ENCODE data around the gene THSD7A.

Gene THSD7A

DNA sequence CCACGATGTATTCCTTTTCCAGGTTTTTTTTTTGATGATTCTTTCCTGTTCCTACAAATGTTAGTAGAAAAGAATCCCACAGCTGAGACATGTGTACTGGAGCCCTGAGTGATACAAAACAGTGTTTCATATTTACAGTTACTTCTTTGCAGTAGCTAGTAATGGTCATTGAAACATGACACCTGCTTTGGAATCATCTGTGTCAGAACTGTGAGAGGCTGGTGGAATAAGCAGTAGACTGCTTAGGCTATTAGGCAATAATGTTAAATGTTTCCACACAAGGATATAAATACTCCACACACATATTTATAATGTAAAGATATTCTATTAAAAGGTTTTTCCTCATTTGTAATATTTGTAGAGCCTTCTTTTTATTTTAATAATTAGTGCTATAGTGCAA is 394.0 kb downstream of the THSD7A start:
- no peak for DNase-seq

DNA sequence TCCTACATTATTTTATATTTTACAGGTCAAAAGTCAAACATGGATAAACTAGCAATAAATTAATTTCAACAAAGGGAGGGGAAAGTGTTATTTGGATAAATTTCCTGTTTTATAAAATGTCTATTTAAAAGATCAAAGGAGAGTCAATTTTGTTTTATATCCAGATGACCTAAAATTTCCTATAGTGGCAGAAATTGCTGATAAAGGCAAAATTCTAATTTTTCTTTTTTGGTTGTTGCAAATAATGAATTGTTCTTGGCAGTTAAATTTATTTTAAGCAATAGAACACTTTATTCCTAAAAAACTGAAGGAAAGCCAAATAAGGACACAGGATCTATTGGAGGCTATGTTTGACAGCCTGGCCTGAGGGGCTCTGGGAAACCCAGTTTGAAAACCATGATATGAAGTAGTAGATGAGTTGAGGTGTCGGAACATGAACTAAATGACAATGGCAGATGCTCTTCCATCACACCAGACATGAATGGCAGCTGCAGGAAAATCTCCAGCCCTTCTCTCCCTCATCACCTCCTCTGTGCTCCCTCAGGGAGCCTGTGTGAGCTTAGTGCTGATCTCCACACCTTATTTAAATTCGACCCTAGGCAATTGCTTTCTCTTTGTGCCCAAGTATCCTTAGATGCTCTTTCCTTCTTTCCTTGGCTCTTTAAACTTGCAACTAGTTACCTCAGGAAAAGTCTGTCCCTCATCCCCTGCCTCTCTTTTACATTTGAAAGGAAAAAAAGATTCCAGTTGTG is 395.0 kb downstream of the THSD7A start:
- no peak for DNase-seq

DNA sequence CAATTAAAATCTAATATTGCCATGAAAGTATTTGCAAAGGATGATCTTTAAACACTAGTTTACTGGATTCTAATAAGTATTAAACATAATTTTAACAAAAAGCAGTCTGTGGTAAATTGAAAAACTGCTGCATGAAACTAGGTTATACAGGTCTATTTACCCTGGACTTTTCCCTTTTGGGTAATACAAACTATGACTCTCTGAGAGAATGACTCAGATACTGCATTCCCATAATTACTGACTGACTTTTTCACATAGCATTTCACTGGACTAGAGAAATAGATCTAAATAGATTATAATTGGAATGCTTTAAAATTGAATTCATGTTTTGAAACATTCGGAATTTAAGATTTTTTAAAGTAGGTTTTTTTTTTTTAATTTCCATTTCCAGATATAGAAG is 395.7 kb downstream of the THSD7A start:
- no peak for DNase-seq

DNA sequence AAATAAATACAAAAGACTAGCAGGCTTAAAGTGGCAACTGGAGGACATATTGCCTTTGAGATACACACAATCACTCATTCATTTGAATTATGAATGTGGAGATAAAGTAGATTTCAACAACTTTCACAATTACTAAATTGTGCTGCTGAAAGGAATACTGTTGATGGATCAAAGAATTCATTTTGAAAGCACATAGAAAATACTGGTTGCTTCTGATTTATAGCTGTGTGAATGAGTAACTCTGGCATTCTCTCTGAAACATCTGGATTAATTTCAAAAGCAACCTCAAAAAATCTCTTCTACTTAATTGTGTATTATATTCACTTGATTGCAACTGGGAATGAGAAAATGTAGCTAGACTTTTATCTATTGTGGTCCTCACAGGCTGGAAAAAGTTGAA is 397.6 kb downstream of the THSD7A start:
- no peak for DNase-seq

DNA sequence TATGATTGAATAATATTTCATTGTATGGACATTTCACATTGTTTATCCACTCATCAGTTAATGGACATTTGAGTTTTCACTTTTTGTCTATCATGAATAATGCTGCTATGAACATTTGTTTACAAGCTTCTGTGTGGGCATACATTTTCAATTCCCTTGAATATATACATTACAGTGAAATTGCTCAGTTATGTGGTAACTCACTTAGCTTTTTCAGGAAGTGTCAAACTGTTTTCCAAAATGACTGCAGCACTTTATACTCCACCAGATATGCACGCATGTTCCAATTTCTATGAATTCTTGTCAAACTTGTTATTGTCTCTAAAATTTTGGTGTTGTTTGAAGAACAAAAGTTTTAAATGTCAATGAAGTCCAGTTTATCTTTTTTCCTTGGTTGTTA is 401.2 kb downstream of the THSD7A start:
- DNase-seq, result no peak

DNA sequence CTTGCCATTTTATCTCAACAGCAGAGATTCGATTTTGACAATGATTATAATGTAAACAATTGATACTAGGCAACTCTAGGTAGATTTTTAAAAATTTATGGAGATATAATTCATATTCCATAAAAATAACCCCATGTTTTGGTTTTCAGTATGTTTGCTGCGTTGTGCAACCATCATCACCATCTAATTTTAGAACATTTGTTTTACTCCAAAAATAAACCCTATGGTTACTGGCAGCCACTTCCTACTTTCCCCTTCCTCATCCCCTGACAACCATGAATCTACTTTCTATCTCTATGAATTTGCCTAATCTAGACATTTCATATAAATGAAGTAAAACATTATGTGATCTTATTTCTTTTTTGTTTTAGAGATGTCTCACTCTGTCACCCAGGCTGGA is 401.9 kb downstream of the THSD7A start:
- DNase-seq, result no peak

DNA sequence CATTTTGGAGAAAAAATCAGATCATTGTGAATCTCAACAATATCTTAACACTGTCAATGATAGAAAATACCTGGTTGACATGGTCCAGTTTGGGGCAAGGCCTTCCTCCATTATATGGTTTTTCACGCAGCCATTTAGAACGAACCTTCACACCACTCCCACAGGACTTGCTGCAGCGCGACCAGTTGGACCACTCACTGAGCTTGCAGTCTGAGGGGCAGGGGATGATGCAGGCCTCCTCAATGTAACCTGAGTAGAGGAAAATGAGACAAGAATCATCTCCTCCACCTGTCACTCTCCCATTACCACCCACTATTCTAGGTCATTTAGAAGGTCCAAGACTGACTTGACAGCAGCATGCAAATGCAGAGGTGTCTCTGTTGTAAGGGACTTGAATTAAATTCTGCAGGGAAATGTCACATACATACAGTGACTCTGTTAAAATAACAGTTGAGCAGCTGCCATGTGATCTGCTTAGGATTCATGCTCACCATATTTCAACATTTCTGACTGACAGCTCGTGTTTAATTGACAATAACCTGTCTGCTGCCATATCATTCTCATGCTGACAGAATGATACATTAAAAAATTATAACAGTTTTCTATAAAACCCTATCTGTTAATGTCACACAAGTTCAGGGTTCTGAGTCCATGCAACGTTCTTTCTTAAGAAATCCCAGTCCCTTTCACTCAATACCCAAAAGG is 403.0 kb downstream of the THSD7A start:
- no peak for DNase-seq

DNA sequence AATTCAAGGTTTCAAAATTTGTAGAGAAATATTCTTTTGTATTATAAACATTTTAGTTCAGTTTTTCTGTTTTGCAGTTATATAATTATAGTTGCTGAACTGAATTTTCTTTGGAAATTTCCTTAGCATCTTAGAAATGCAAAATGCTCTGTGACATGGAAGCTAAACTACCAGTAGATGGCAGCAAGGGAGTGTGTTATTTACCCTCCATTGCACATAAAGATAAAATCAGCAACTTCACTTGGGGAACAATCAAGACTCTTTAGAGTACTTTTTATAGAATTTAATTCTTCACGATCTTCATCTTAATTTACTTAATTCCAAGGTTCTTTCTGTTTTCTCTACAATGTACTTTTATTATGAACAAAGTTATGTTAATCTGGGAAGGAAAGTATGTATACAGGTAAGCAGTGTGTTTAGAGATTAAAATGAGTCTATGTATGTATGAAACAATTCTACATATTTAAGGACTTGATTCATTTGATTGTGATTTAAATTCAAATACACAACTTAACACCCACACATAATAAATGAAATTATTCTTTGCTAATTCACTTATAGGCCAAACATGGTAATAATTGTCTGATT is 404.2 kb downstream of the THSD7A start:
- DNase-seq, result no peak

DNA sequence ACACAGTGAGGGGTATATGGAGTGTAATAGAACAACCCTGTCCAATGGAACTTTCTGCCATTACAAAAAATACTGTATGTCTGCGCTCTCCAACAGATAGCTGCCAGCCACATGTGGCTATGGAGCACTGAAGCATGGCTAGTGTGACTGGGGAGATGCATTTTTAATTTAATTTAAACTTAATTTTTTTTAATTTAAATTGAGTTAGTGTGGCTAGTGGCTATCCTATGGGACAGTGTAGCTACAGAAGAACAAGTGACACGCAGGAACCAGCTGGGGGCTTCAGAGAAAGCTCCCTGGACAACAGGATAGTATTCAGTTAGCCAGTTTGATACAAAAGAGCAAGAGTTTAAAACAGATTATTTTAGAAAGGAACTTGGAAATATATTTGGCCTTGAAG is 408.0 kb downstream of the THSD7A start:
- no peak for DNase-seq

DNA sequence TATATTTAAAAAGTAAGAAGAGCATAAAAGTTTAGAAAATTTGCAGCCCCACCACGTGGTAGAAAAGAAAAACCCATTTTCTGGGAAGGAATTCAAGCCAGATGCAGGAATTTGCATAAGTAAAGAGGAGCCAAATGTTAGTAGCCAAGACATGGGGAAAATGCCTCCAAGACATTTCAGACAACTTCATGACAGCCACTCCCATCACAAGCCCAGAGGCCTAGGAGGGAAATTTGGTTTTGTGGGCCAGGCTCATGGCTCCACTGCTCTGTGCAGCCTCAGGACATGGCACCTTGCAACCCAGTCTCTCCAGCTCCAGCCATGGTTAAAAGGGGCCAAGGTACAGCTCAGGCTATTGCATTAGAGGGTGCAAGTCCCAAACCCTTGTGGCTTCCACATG is 411.9 kb downstream of the THSD7A start:
- no peak for DNase-seq

DNA sequence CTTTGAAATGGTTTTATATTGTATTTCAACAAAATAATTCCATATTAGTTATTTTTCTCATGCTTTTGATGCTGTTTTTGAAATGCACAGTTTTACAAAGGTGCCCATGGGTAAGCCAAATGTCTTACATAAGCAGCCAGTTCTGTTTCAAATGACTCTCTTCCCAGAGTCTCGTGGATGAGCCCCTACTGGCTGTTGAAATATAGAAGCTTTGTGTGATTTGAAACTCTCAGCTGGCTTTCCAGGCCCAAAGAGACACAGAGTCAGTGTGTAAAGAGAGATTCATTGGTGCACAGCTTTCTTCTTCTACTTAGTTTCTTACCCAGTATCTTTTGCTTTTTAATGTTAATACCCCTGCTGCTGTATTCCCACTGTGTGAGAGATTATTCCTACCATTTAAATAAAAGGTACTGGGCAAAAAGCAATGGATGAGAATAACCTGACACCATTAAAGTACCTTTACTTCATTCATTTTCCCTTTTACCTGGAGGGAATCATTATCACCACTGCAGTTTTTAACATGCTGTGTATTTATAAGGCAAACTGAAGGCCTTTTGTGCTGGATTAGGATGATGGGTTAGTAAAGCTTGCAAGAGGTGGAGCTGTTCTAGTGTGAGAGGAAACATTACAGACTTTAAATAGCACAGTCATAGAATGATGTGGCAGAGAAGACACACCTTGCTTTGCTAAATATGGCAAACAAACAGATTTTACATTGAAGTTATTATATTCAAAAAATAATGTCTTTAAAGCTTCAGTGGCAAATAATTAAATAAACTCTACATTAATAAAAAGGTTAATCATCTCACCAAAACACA is 415.1 kb downstream of the THSD7A start:
- no peak for DNase-seq

DNA sequence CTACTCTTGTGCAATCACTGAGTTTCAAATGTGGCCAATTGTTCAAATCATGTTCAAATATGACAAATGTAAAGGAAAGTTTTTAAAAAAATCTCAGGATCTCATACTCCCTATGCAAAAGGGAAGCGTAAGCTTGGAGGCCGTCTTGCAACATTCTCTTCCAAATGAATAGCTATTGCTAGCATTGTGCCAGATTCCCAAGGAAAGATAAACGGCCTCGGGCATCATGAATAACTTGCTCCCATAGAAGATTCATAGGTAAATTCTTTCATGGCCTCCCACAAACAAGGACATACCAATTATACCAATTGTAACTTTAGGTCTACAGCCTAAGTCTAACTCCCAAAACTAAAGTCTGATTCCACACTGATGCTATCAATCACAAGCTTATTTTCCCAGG is 416.9 kb downstream of the THSD7A start:
- no peak for DNase-seq

DNA sequence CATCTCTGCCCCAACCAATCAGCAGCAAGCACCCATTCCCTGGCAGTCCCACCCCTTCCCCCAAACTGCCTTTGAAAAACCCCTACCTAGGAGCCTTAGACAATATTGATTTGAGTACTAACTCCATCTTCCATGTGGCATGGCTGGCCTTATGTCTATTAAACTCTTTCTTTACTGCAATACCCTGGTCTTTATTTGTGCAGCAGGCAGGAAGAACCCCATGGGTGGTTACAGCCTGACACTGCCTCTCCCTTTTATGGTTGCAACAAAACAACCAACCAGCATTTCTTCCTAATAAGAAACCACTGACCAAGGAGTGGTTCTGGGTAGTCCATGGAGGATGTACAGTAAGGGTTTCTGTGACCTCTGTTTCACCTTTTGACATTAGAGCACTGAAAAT is 418.1 kb downstream of the THSD7A start:
- DNase-seq, result no peak

DNA sequence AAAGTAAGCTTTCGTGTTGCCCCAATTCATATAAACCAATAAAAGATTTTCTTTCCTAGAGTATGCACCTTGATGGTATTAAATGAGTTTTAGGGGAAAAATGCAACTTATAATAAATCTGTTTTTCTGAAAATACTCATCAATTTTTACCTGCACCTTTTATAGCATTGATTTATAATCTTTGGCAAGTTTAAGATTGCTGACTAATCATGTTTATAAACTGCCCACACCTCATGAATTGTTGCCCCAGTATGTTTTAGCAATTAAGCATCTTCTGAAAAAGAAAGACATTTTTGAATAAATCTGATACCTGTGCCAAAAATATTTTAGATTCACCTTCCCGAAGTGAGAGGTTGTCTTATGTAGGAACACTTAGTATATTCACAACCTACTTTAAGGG is 420.0 kb downstream of the THSD7A start:
- no peak for DNase-seq

DNA sequence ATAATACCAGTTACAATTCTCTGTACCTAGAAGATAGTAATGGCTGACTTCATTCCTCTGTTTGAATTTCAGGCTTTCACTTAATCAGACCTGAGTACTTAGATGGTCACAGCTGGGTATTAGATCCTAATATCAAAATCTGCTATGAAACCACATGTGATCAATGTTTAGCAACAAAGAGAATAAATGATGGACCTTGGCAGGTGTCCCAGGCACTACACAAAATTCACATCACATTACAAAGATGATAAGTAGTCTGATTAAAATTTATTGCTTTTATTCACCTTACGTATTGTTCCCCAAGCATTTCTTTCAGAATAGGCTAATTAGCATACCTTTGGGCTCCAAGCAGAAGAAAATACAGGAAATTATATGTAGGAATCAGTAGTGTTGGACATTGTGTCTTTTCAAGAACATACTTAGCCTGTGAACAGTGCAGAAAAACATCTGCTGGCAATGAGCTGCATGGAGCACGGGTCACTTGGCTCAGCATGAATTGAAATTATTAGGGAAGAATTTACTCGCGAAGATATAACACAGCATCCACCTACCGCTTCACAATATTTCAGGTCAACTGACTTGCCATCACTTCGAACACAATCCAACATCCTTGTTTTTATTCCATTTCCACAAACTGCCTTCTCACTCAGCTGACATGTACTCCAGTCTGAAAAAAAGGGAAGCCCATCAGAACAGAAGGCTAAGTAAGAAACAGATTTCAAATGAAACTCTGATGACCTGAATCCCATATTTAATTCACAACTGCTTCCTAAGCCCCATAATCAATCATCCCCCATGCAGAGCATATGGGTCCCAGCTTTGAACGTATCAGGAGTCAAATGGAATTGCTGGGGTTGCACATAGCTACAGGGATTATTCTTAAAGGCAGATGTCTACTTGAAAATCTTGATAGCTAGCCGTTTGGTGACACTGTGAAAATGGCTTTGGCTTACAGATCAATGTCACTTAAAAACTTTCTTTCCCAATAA is 421.0 kb downstream of the THSD7A start:
- no peak for DNase-seq

DNA sequence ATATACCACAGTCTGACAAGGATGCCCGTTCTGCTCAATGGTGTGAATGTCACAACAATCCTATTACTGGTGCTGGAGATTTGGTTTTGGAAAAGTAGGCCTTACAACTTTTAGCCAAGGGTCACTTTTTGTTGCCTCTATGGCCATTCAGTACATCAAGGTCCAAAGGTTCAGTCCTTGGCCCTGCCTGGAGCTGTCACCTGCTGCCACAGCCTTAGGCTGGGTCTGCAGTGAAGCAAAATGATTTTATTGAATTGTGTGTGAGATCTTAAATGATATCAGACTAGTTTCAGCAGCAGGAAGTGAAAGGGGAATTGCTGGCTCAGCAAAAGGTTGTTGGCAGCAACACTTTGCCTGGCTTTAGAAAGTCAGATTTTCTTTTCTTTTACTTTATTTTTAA is 427.6 kb downstream of the THSD7A start:
- no peak for DNase-seq

DNA sequence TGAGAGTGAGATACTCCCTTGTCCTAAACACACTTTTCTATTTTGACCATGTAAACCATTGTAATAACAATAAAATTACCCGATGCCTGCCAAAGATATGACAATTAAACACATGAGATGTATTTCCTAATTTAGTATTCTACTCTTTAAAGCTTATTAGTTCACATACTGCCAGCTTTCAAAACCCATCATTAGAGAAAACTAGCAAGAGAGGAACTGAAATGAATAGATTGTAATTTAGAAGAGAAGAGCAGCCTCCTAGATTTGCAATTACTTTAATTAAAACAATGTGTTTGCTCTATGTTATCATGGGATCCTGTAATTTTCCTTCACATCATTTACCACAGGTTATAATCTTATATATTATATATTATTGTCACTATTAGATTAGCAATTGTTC is 428.2 kb downstream of the THSD7A start:
- DNase-seq, result no peak

DNA sequence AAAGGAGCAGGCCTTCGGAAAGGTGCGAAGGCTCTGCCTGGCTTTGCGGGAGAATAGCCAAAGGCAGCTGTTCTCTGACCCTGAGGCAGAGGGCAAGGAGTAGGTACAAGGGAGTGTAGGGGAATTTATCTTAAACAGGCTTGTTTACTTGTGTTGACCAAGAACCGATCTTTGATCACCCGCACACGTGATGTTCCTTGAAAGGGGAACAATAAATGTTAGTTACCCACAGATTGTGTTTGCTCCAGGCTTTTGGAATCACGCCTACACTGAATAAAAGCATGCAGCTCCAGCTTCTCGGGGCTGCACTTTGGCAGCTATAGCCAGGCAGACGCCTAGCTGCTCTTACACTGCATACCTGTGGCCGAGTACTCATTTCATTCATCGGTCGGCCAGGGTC is 437.6 kb downstream of the THSD7A start:
- DNase-seq, result no peak

DNA sequence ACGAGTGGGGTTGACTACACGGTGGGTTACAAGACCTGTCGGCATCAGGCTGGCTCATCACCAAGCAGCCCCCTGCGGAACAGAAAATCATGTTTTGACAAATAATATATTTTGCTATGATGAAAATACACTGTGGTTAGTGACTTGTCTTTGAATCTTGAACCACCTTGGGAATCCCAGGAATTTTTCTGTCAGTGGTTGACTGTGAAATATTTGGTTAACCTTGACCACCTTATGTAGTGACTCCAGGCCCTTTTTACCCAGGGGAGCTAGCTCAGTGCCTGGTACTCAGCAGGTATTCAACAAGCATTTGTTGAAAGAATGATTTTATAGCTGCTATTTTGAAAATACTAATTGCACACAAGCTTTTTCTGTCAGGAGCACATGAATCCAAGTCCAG is 452.4 kb downstream of the THSD7A start:
- no peak for DNase-seq

DNA sequence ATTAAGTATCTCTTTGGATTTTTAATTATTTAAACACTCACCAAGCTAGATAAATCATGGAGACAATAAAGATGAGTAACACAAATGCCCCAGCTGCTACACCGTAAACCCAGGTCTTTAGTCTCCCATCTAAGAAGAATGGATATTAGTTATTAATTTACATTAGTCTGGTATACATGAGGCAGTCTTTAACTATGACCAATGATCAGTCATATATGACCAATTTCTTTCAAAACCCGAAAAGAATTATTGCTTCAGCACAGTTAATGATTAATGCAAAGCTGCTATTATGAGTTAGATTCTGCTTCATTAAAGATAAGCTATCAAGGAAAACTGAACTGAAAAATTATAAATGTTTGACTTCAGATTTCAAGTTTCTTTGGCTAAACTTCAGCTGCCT is 455.5 kb downstream of the THSD7A start:
- DNase-seq, result no peak

DNA sequence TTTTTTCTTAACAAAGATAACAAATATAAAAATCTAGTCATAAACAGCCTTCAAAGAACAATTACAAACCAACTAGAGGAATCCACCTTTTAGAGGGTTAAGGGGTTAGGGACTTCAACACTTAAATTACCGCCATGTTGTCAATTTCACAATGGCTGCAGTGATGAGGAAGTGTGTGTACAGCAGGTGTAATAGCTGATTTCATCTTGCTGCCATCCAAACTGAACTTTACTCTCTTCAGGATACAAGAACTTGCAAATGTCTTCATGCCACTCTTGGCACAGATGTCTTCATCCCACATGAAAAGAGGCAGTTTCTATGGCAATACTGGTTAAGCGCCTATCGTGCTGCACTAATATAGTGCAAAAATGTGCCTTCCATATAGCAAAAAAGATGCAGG is 457.4 kb downstream of the THSD7A start:
- no peak for DNase-seq

DNA sequence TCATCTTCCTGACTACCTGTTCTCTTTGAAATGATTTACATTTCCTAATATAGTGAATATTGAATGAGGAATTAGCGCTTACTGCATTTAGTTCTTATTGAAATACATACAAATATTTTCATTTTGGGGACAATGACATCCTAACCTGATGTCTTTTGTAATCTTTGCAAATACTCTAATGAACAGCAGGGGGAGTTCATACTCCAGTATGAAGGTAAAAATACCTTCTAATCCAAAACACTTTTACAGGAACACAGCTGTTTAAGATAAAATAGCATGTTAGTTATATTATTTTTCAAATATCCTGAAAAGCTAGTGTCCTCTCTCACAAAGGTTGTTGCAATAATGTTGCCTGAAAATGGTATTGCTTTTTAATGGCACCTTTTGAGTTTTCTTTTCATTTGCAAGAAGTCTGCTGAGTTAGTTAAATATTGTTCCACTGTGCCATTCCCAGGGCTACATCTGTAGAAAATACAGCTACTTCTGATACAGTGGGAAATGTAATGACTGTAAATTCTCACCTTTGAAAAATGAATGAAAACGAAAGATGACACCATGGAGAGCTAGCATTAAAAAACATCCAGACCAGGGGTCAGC is 458.4 kb downstream of the THSD7A start:
- DNase-seq, result no peak
